Esophagus squamous epithelium (tissue), 5 donors: ENCODE measurements around the gene VPS37B. TPM values are rescaled to one million over a fixed set of nuclear protein-coding genes. Genes with fewer than 3 reads are reported as not detected.

Experiments used
- DNase-seq: peaks from one replicate; lab custom pipeline; 2025; lab: John Stamatoyannopoulos, UW
- H3K27ac ChIP-seq, 4 donors: fragments of 200-600 bp; sonication (generic); one replicate each; pipeline ENCODE4 v1.5.1; 2016 to 2019; ENCODE audit warnings: mild to moderate bottlenecking in 1 of 4
- H3K27me3 ChIP-seq, 4 donors: fragments of 200-600 bp; sonication (generic); 1 replicate in 3 of 4; 2 replicates in 1 of 4; pipeline versions ENCODE4 v1.5.1 to v1.6.0; 2017 to 2021; ENCODE audit warnings: antibody characterized with exemption in 1 of 4
- H3K36me3 ChIP-seq, 3 donors: fragments of 200-600 bp; sonication (generic); one replicate each; pipeline ENCODE4 v1.5.1; 2016 to 2019
- H3K4me1 ChIP-seq, 3 donors: fragments of 200-600 bp; sonication (generic); one replicate each; pipeline ENCODE4 v1.5.1; 2017 to 2019
- H3K4me3 ChIP-seq, 4 donors: fragments of 200-600 bp; sonication (generic); 1 replicate in 3 of 4; 2 replicates in 1 of 4; pipeline ENCODE4 v1.5.1; 2016 to 2019; ENCODE audit warnings: mild to moderate bottlenecking in 2 of 4, moderate library complexity in 1 of 4
- H3K9me3 ChIP-seq, 3 donors: fragments of 200-600 bp; sonication (generic); one replicate each; pipeline ENCODE4 v1.5.1; 2016 to 2019
- POLR2A ChIP-seq, 4 donors: fragments of 450-650 bp; IDR thresholded peaks; one replicate each; pipeline ENCODE4 v1.6.1; 2017; ENCODE audit warnings: antibody characterized with exemption in 4 of 4, mild to moderate bottlenecking in 4 of 4, moderate library complexity in 3 of 4
- WGBS, 2 donors: methylation state at CpG; one replicate each; pipeline ENCODE4 v1.1.5; 2018; 5-methylcytosine and 5-hydroxymethylcytosine counted together
- intact Hi-C: fragments of 100-400 bp; cut with DNase I; formaldehyde crosslinking; loops from one replicate; pipeline ENCODE4 v1.15.0; 2022
- total RNA-seq, 4 donors: library from RNA; depleted of rRNA; stranded (reverse); fragments of >200 nt; gene quantifications; one replicate each; pipeline ENCODE4 v1.1.0, GENCODE V29; 2016
- TF ChIP-seq, protein P1 (sequence below), 6 experiments: fragments of 450-650 bp in 4 of 6; fragments of 200-600 bp in 2 of 6; sonication (generic) in 2 of 6; IDR thresholded peaks; one replicate each; pipeline ENCODE4 v1.5.1; 2016 to 2019; ENCODE audit warnings: antibody characterized with exemption in 6 of 6, mild to moderate bottlenecking in 4 of 6, moderate library complexity in 4 of 6
- donor health status: DM: yes; HTN: yes; CAD: no.

Gene VPS37B
- total RNA-seq, 4 donors from 2014 or later: 41.1 to 85.7 (median 69.5) TPM

- WGBS, 2 donors: 90 to 100% methylated on average over 3 to 12 of the region's 18 CpGs
- intact Hi-C loops: no loop called here
These were observed 55.9 kb downstream of the VPS37B start for GRCh38 chr12:122839907-122840554.

GRCh38 chr12:122838841-122839240 lies 57.1 kb downstream of the VPS37B start:
- Histone ChIP-seq H3K9me3 (no peaks in the 10 kb centered on the region), H3K4me3 (no peak overlapping the region), H3K36me3 (no peaks in the 10 kb centered on the region), H3K27ac (no peak overlapping the region), H3K4me1 (peaks cover 22 to 83% (median 38%) of the 10 kb centered on the region in 3 donors), H3K27me3 (no peaks in the 10 kb centered on the region)
- no peak for DNase-seq
- 83 to 96% methylated on average over 5 of the region's 5 CpGs for WGBS, 2 donors
- intact Hi-C loops: no loop called here
- TF ChIP-seq POLR2A (IDR thresholded peaks at IDR 0.05): no peak
- TF ChIP-seq, protein P1, sequence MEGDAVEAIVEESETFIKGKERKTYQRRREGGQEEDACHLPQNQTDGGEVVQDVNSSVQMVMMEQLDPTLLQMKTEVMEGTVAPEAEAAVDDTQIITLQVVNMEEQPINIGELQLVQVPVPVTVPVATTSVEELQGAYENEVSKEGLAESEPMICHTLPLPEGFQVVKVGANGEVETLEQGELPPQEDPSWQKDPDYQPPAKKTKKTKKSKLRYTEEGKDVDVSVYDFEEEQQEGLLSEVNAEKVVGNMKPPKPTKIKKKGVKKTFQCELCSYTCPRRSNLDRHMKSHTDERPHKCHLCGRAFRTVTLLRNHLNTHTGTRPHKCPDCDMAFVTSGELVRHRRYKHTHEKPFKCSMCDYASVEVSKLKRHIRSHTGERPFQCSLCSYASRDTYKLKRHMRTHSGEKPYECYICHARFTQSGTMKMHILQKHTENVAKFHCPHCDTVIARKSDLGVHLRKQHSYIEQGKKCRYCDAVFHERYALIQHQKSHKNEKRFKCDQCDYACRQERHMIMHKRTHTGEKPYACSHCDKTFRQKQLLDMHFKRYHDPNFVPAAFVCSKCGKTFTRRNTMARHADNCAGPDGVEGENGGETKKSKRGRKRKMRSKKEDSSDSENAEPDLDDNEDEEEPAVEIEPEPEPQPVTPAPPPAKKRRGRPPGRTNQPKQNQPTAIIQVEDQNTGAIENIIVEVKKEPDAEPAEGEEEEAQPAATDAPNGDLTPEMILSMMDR (IDR thresholded peaks at IDR 0.05): no peak

More at GRCh38 chr12:122839907-122840554, 55.9 kb downstream of the VPS37B start:
- TF ChIP-seq POLR2A (IDR thresholded peaks at IDR 0.05): no peak
- TF ChIP-seq, protein P1 (IDR thresholded peaks at IDR 0.05): no peak
- Histone ChIP-seq H3K4me1 (peaks cover 15 to 79% (median 42%) of the 10 kb centered on the region in 3 donors), H3K27ac (peak overlapping the region in 2 of 4 donors; percentile 58 to 87), H3K9me3 (no peaks in the 10 kb centered on the region), H3K27me3 (no peaks in the 10 kb centered on the region), H3K36me3 (no peaks in the 10 kb centered on the region), H3K4me3 (no peak overlapping the region)
- no peak for DNase-seq

DNA sequence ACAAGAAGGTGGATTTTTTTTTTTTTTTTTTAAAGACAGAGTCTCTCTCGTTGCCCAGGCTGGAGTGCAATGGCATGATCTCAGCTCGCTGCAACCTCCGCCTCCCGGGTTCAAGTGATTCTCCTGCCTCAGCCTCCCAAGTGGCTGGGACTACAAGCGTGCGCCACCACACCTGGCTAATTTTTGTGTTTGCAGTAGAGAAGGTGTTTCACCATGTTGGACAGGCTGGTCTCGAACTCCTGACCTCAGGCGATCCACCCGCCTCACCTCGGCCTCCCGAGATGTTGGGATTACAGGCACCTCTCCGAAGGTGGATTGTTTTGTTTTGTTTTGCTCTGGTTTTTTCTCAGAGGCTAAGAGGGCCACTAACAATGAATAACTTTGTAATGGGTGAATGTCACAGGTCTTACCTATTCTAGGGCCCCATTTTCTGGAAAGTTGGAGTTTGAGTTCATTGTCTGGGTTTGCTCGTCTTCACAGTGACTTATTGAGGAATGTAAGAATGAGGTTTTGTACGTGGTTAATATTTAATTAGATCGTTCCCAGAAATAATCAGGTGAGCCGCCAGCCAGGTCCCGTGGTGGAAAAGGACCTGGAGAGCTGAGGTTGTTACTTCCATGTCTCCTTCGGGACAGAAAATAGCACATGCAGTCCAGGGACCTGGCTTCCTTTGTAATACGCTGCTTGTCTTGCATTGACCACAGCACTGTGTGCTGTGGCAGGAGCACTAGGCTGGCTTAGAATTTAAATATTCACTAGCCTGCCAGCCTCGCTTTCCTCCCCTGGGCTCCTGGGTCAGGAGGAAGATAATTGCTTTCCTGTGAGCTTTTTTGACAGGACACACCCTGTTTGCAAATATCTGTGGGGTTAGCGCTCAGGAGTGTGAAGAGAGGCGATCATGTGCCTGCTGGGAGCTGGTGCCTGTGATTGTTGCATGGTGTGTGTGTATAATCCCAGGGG lies 58.3 kb downstream of the VPS37B start:
- Histone ChIP-seq H3K9me3 (no peaks in the 10 kb centered on the region), H3K4me3 (no peak overlapping the region), H3K27ac (peak overlapping the region in 3 of 4 donors; percentile 28 to 51 (median 35)), H3K27me3 (no peaks in the 10 kb centered on the region), H3K4me1 (peaks cover 22 to 80% (median 38%) of the 10 kb centered on the region in 3 donors), H3K36me3 (no peaks in the 10 kb centered on the region)
- intact Hi-C loops: no loop called here
- no peak for DNase-seq
- 72 to 78% methylated on average over 21 of the region's 22 CpGs for WGBS, 2 donors
- TF ChIP-seq, protein P1 (IDR thresholded peaks at IDR 0.05): no peak
- TF ChIP-seq POLR2A (IDR thresholded peaks at IDR 0.05): no peak

DNA sequence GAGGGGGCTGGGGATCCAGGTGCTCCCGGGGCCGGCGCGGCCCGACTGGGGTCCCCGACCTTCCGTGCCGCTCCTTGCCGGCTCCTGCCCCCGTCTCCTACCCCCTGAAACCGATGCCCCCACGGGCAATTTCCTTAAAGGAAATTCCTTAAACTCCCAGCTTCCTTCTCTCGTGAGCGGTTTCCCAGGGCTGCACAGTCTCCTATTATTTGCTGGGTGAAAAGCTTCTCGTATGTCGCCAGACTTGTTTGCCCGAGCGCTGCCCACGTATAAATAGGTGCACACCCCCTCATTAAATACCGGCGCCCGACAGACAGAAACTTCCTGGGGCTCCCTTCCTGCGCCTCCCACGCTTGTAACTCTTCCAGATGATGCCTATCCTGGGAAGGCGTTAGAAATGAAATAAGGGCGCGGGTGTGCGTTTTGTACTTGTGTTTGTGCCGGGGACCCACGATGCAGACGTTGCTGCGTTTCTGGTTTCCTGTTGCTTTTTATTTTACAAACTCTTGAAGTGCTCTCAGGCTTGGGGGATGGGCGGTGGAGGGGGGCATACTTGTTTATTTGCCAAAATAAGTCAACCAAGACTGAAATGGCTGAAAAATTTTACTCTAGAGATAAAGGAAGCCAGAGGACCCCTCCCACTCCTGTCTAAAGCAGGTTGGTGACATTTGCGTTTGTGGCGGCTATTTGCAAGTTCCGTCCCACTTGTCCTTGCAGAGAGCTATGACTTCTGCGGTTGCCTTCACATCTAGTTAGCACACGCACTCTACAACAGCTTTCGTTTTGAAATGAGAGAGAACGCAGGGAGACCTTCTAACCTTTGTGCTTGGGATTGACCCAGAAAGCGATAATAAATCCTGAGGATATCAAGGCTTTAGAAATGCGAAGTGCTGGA lies 59.6 kb downstream of the VPS37B start:
- Histone ChIP-seq H3K4me3 (peak overlapping the region; percentile 62 to 93 (median 85)), H3K9me3 (no peaks in the 10 kb centered on the region), H3K36me3 (no peaks in the 10 kb centered on the region), H3K27ac (peak overlapping the region; percentile 82 to 91 (median 86)), H3K27me3 (no peaks in the 10 kb centered on the region), H3K4me1 (peaks cover 15 to 66% (median 30%) of the 10 kb centered on the region in 3 donors)
- TF ChIP-seq, protein P1 (IDR thresholded peaks at IDR 0.05): no peak
- TF ChIP-seq POLR2A (IDR thresholded peaks at IDR 0.05): peak in 1 of 4 donors; percentile 38
- intact Hi-C loops: no loop called here
- DNase-seq: no peak
- 1 to 3% methylated on average over 31 to 38 of the region's 42 CpGs for WGBS, 2 donors
